ENCODE data around the gene MED23.

- TF ChIP-seq EZH2 (IDR thresholded peaks at IDR 0.05) (no peak), CTCF (IDR thresholded peaks at IDR 0.05) (no peak), EZH2phosphoT487 (IDR thresholded peaks at IDR 0.05) (no peak)
Observed at GRCh38 chr6:131592935-131593334, 35.1 kb downstream of the MED23 start.

Data from neural progenitor cell (in vitro differentiated cells).